OCI-LY1 (cell line): ENCODE results near the gene ASB16.

Experiments used
- H2AFZ ChIP-seq: fragments of 200-600 bp; sonication (generic), shearing (Covaris generic); 2 replicates; pipeline ENCODE4 v1.6.0; 2014; ENCODE audit warnings: antibody characterized with exemption, mild to moderate bottlenecking, low read length
- H3F3A ChIP-seq: fragments of 200-600 bp; sonication (generic), shearing (Covaris generic); 2 replicates; pipeline ENCODE4 v1.6.0; 2014; ENCODE audit warnings: mild to moderate bottlenecking, antibody characterized with exemption, low read length, moderate library complexity; ENCODE audit not compliant: insufficient read depth
- H3K27ac ChIP-seq: fragments of 200-600 bp; sonication (generic); 2 replicates; pipeline ENCODE4 v1.5.1; 2014; ENCODE audit warnings: low read length, mixed run types, mild to moderate bottlenecking, low read depth; ENCODE audit not compliant: poor library complexity, severe bottlenecking
- H3K27me3 ChIP-seq: fragments of 200-600 bp; sonication (generic); 2 replicates; pipeline ENCODE4 v1.6.0; 2014; ENCODE audit warnings: antibody characterized with exemption, mild to moderate bottlenecking, low read length, moderate library complexity; ENCODE audit not compliant: insufficient read depth
- H3K36me3 ChIP-seq: fragments of 200-600 bp; sonication (generic); 2 replicates; pipeline ENCODE4 v1.6.1; 2014; ENCODE audit warnings: mild to moderate bottlenecking, antibody characterized with exemption, low read length, moderate library complexity, mixed read lengths; ENCODE audit not compliant: insufficient read depth
- H3K4me1 ChIP-seq: fragments of 200-600 bp; sonication (generic); 2 replicates; pipeline ENCODE4 v1.5.1; 2014; ENCODE audit warnings: mild to moderate bottlenecking, low read length, moderate library complexity; ENCODE audit not compliant: insufficient read depth, severe bottlenecking
- H3K4me2 ChIP-seq: fragments of 200-600 bp; sonication (generic), shearing (Covaris generic); 2 replicates; pipeline ENCODE4 v1.6.1; 2014; ENCODE audit warnings: low read length
- H3K4me3 ChIP-seq: fragments of 200-600 bp; sonication (generic); 2 replicates; pipeline ENCODE4 v1.5.1; 2014; ENCODE audit warnings: low read length, low read depth, mild to moderate bottlenecking, mixed read lengths; ENCODE audit not compliant: poor library complexity, severe bottlenecking
- H3K79me2 ChIP-seq: fragments of 200-600 bp; shearing (Covaris generic); 2 replicates; pipeline ENCODE4 v1.6.1; 2016; ENCODE audit warnings: mixed run types, low read length, mixed read lengths; ENCODE audit not compliant: insufficient read depth
- H3K9ac ChIP-seq: fragments of 200-600 bp; sonication (generic), shearing (Covaris generic); 2 replicates; pipeline ENCODE4 v1.6.1; 2014; ENCODE audit warnings: mild to moderate bottlenecking, low read length, mixed read lengths
- H3K9me2 ChIP-seq: fragments of 200-600 bp; sonication (generic), shearing (Covaris generic); 2 replicates; pipeline ENCODE4 v1.6.1; 2014; ENCODE audit warnings: low read depth, mild to moderate bottlenecking, low read length, mixed read lengths
- H3K9me3 ChIP-seq: fragments of 200-600 bp; shearing (Covaris generic); 2 replicates; pipeline ENCODE4 v1.6.1; 2014; ENCODE audit warnings: low read length, mixed read lengths
- H4K20me1 ChIP-seq: fragments of 200-600 bp; sonication (generic), shearing (Covaris generic); 2 replicates; pipeline ENCODE4 v1.6.0; 2016; ENCODE audit warnings: mild to moderate bottlenecking, low read length; ENCODE audit not compliant: insufficient read depth
- CTCF ChIP-seq: fragments of 200-600 bp; sonication (generic), shearing (Covaris generic); IDR thresholded peaks from 2 replicates; pipeline ENCODE4 v1.5.1; 2017; ENCODE audit warnings: mild to moderate bottlenecking, antibody characterized with exemption, low read length, moderate library complexity, mixed read lengths
- EZH2 ChIP-seq: fragments of 200-600 bp; sonication (generic), shearing (Covaris generic); IDR thresholded peaks from 2 replicates; pipeline ENCODE4 v1.8.0; 2017; ENCODE audit warnings: borderline replicate concordance, mixed run types, mild to moderate bottlenecking, antibody characterized with exemption, low read length, moderate library complexity, mixed read lengths

Gene ASB16

GRCh38 chr17:44159519-44160210 lies 10.8 kb upstream of the ASB16 start:
- Histone ChIP-seq H3K27ac (no peak overlapping the region), H4K20me1 (no peaks in the 10 kb centered on the region), H3K79me2 (no peaks in the 10 kb centered on the region), H3K4me3 (no peak overlapping the region), H3K9ac (no peak overlapping the region), H3K4me2 (no peak overlapping the region), H3K4me1 (no peaks in the 10 kb centered on the region), H3K9me2 (no peaks in the 10 kb centered on the region), H3K9me3 (no peaks in the 10 kb centered on the region), H3F3A (no peaks in the 10 kb centered on the region), H3K36me3 (peaks cover 21% of the 10 kb centered on the region), H2AFZ (no peak overlapping the region), H3K27me3 (no peaks in the 10 kb centered on the region)
- TF ChIP-seq EZH2 (no peak), CTCF (no peak)

- H3K36me3 ChIP-seq = peaks cover 13% of the 10 kb centered on the region
- H3K9me2 ChIP-seq = no peaks in the 10 kb centered on the region
- TF ChIP-seq CTCF = no peak
- no peak for TF ChIP-seq EZH2
- no peaks in the 10 kb centered on the region for H3K27me3 ChIP-seq
- no peak overlapping the region for H3K9ac ChIP-seq
- no peak overlapping the region for H3K4me3 ChIP-seq
- H3K79me2 ChIP-seq = no peaks in the 10 kb centered on the region
- no peak overlapping the region for H3K4me2 ChIP-seq
- no peak overlapping the region for H2AFZ ChIP-seq
- no peaks in the 10 kb centered on the region for H4K20me1 ChIP-seq
- H3F3A ChIP-seq = no peaks in the 10 kb centered on the region
- H3K9me3 ChIP-seq = no peaks in the 10 kb centered on the region
- H3K27ac ChIP-seq = no peak overlapping the region
- no peaks in the 10 kb centered on the region for H3K4me1 ChIP-seq
These were observed 6.0 kb upstream of the ASB16 start for GRCh38 chr17:44164476-44164875.

- Histone ChIP-seq H3K9ac (no peak overlapping the region), H3K79me2 (no peaks in the 10 kb centered on the region), H3K27ac (no peak overlapping the region)
These were observed 3.2 kb upstream of the ASB16 start for GRCh38 chr17:44167181-44167861.

More at GRCh38 chr17:44167181-44167861, 3.2 kb upstream of the ASB16 start:
- no peaks in the 10 kb centered on the region for H3K36me3 ChIP-seq
- no peaks in the 10 kb centered on the region for H3K27me3 ChIP-seq
- H3F3A ChIP-seq = no peaks in the 10 kb centered on the region
- no peaks in the 10 kb centered on the region for H3K9me3 ChIP-seq
- peaks cover 12% of the 10 kb centered on the region for H3K4me1 ChIP-seq
- no peak overlapping the region for H3K4me2 ChIP-seq
- H2AFZ ChIP-seq = no peak overlapping the region
- no peak overlapping the region for H3K4me3 ChIP-seq
- H3K9me2 ChIP-seq = no peaks in the 10 kb centered on the region
- no peaks in the 10 kb centered on the region for H4K20me1 ChIP-seq
- TF ChIP-seq EZH2 = no peak
- TF ChIP-seq CTCF = no peak
